Measurements from ENCODE around the gene DOK7. TPM values are rescaled to one million over a fixed set of nuclear protein-coding genes. Genes with fewer than 3 reads are reported as not detected.

Gene DOK7
- total RNA-seq, 1 experiment from 2014 or later, result 7.6 TPM

GRCh38 chr4:3526456-3526855 lies 63.4 kb downstream of the DOK7 start:
- H3K27ac ChIP-seq, result no peak overlapping the region
- POLR2A ChIA-PET (ENCODE audit: unreplicated experiment), result no interaction called here
- no peaks in the 10 kb centered on the region for H3K9me2 ChIP-seq (ENCODE audit: insufficient read depth)
- CTCF ChIA-PET, result no interaction called here
- no TSS peak for BruUV-seq (replicated peaks)
- no peak for DNase-seq
- TF ChIP-seq EZH2 (IDR thresholded peaks at IDR 0.05; ENCODE audit: low read depth) (no peak), CTCF (conservative IDR thresholded peaks at IDR 0.05) (no peak)
- H3F3A ChIP-seq (ENCODE audit: insufficient read depth, low read depth), result no peaks in the 10 kb centered on the region
- H3K4me1 ChIP-seq (replicated peaks; ENCODE audit: insufficient read depth), result peaks cover 8% of the 10 kb centered on the region; the same call in 1 of the 2 replicates
- H3K36me3 ChIP-seq (ENCODE audit: low read depth), result no peaks in the 10 kb centered on the region
- no peaks in the 10 kb centered on the region for H3K9me3 ChIP-seq (ENCODE audit: insufficient read depth, low read depth)
- H3K4me3 ChIP-seq, result no peak overlapping the region
- H3K4me2 ChIP-seq, result no peak overlapping the region
- no peaks in the 10 kb centered on the region; the same call in 1 of the 2 replicates for H4K20me1 ChIP-seq (ENCODE audit: insufficient read depth)
- H3K27me3 ChIP-seq (ENCODE audit: insufficient read depth, low read depth), result no peaks in the 10 kb centered on the region
- intact Hi-C loops (cut with micrococcal nuclease; ENCODE audit: unreplicated experiment), result no loop called here
- no peak overlapping the region for H2AFZ ChIP-seq
- peaks cover 12% of the 10 kb centered on the region for H3K79me2 ChIP-seq (ENCODE audit: low read depth)

- Histone ChIP-seq H2AFZ (no peak overlapping the region), H3K9me2 (ENCODE audit: insufficient read depth) (no peaks in the 10 kb centered on the region), H4K20me1 (ENCODE audit: insufficient read depth) (no peaks in the 10 kb centered on the region; the same call in 1 of the 2 replicates), H3K27me3 (ENCODE audit: insufficient read depth, low read depth) (no peaks in the 10 kb centered on the region), H3K79me2 (ENCODE audit: low read depth) (peaks cover 16% of the 10 kb centered on the region), H3K4me3 (no peak overlapping the region), H3K4me1 (replicated peaks; ENCODE audit: insufficient read depth) (peaks cover 8% of the 10 kb centered on the region; the same call in 1 of the 2 replicates), H3K9me3 (ENCODE audit: insufficient read depth, low read depth) (no peaks in the 10 kb centered on the region), H3F3A (ENCODE audit: insufficient read depth, low read depth) (no peaks in the 10 kb centered on the region), H3K27ac (no peak overlapping the region), H3K36me3 (ENCODE audit: low read depth) (no peaks in the 10 kb centered on the region), H3K4me2 (no peak overlapping the region)
- CTCF ChIA-PET, result no interaction called here
- intact Hi-C loops (cut with micrococcal nuclease; ENCODE audit: unreplicated experiment), result no loop called here
- no peak for DNase-seq
- TF ChIP-seq CTCF (conservative IDR thresholded peaks at IDR 0.05) (no peak), EZH2 (IDR thresholded peaks at IDR 0.05; ENCODE audit: low read depth) (no peak)
- POLR2A ChIA-PET (ENCODE audit: unreplicated experiment), result no interaction called here
- BruUV-seq (replicated peaks), result no TSS peak
Measured at GRCh38 chr4:3527101-3527913, 64.2 kb downstream of the DOK7 start.

GRCh38 chr4:3527914-3528876 lies 65.1 kb downstream of the DOK7 start:
- Histone ChIP-seq H3K4me1 (replicated peaks; ENCODE audit: insufficient read depth) (peaks cover 8% of the 10 kb centered on the region; the same call in 1 of the 2 replicates), H3K79me2 (ENCODE audit: low read depth) (peaks cover 16% of the 10 kb centered on the region), H3K4me2 (no peak overlapping the region), H3K27ac (no peak overlapping the region), H3K9me3 (ENCODE audit: insufficient read depth, low read depth) (no peaks in the 10 kb centered on the region), H3K27me3 (ENCODE audit: insufficient read depth, low read depth) (no peaks in the 10 kb centered on the region), H3F3A (ENCODE audit: insufficient read depth, low read depth) (no peaks in the 10 kb centered on the region), H4K20me1 (ENCODE audit: insufficient read depth) (no peaks in the 10 kb centered on the region; the same call in 1 of the 2 replicates), H3K36me3 (ENCODE audit: low read depth) (no peaks in the 10 kb centered on the region), H3K9me2 (ENCODE audit: insufficient read depth) (no peaks in the 10 kb centered on the region), H2AFZ (no peak overlapping the region), H3K4me3 (no peak overlapping the region)
- intact Hi-C loops (cut with micrococcal nuclease; ENCODE audit: unreplicated experiment), result no loop called here
- TF ChIP-seq CTCF (conservative IDR thresholded peaks at IDR 0.05), result no peak
- TF ChIP-seq EZH2 (IDR thresholded peaks at IDR 0.05; ENCODE audit: low read depth), result no peak
- no TSS peak for BruUV-seq (replicated peaks)
- POLR2A ChIA-PET (ENCODE audit: unreplicated experiment), result no interaction called here
- CTCF ChIA-PET, result no interaction called here
- no peak for DNase-seq

Data from PC-9 (cell line).